ENCODE results near the gene HABP2. TPM values are rescaled to one million over a fixed set of nuclear protein-coding genes. Genes with fewer than 3 reads are reported as not detected.

The HABP2 gene
- total and polyA plus RNA-seq, 4 donors = 109 to 259 (median 197) TPM

DNA sequence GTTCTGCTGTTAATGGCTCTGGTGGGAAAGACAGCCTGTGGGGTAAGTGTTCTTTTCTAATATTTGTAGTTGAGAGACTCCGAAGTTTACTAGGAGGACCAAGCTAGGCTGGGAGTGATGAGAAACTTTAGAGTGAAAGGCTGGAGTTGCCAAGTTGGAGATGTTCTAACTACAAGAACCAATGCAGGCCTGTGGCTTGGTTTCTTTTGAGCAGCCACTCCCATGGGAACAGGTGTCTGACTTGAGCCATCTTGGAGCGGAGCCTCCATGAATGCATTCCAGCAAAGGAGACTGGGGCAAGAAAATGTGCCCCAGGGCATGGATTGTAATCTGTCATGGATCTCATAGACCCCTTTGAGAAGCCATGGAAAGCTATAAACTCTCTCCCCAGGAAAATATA is 296 bp downstream of the HABP2 start:
- Histone ChIP-seq H3K9ac (ENCODE audit: low read depth in 1 of 2, low read length in 2 of 2) (peak overlapping the region; percentile 91 to 92), H3K4me3 (ENCODE audit: low read depth in 1 of 3, low read length in 3 of 3) (peak overlapping the region; percentile 72 to 98 (median 88)), H3K36me3 (ENCODE audit: control insufficient read depth in 4 of 4, insufficient read depth in 3 of 4, low read depth in 1 of 4, low read length in 3 of 4) (no peaks in the 10 kb centered on the region), H3K27me3 (ENCODE audit: control insufficient read depth in 4 of 4, insufficient read depth in 4 of 4, low read length in 3 of 4) (no peaks in the 10 kb centered on the region), H3K9me3 (ENCODE audit: control insufficient read depth in 4 of 4, low read length in 3 of 4) (no peaks in the 10 kb centered on the region), H3K27ac (ENCODE audit: low read depth in 1 of 2, low read length in 2 of 2) (peak overlapping the region; percentile 85 to 88), H3K4me1 (ENCODE audit: control insufficient read depth in 4 of 4, insufficient read depth in 4 of 4, low read length in 3 of 4) (peaks cover 10 to 60% (median 34%) of the 10 kb centered on the region in 4 donors)
- TF ChIP-seq, protein P1, sequence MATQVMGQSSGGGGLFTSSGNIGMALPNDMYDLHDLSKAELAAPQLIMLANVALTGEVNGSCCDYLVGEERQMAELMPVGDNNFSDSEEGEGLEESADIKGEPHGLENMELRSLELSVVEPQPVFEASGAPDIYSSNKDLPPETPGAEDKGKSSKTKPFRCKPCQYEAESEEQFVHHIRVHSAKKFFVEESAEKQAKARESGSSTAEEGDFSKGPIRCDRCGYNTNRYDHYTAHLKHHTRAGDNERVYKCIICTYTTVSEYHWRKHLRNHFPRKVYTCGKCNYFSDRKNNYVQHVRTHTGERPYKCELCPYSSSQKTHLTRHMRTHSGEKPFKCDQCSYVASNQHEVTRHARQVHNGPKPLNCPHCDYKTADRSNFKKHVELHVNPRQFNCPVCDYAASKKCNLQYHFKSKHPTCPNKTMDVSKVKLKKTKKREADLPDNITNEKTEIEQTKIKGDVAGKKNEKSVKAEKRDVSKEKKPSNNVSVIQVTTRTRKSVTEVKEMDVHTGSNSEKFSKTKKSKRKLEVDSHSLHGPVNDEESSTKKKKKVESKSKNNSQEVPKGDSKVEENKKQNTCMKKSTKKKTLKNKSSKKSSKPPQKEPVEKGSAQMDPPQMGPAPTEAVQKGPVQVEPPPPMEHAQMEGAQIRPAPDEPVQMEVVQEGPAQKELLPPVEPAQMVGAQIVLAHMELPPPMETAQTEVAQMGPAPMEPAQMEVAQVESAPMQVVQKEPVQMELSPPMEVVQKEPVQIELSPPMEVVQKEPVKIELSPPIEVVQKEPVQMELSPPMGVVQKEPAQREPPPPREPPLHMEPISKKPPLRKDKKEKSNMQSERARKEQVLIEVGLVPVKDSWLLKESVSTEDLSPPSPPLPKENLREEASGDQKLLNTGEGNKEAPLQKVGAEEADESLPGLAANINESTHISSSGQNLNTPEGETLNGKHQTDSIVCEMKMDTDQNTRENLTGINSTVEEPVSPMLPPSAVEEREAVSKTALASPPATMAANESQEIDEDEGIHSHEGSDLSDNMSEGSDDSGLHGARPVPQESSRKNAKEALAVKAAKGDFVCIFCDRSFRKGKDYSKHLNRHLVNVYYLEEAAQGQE (IDR thresholded peaks at IDR 0.05) = peak; percentile 4
- TF ChIP-seq, protein P2, sequence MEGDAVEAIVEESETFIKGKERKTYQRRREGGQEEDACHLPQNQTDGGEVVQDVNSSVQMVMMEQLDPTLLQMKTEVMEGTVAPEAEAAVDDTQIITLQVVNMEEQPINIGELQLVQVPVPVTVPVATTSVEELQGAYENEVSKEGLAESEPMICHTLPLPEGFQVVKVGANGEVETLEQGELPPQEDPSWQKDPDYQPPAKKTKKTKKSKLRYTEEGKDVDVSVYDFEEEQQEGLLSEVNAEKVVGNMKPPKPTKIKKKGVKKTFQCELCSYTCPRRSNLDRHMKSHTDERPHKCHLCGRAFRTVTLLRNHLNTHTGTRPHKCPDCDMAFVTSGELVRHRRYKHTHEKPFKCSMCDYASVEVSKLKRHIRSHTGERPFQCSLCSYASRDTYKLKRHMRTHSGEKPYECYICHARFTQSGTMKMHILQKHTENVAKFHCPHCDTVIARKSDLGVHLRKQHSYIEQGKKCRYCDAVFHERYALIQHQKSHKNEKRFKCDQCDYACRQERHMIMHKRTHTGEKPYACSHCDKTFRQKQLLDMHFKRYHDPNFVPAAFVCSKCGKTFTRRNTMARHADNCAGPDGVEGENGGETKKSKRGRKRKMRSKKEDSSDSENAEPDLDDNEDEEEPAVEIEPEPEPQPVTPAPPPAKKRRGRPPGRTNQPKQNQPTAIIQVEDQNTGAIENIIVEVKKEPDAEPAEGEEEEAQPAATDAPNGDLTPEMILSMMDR (IDR thresholded peaks at IDR 0.05; ENCODE audit: low read depth, low read length, missing input control) = no peak
- 41% methylated on average over 2 of the region's 2 CpGs for WGBS
- no peak for DNase-seq (ENCODE audit: low spot score)

DNA sequence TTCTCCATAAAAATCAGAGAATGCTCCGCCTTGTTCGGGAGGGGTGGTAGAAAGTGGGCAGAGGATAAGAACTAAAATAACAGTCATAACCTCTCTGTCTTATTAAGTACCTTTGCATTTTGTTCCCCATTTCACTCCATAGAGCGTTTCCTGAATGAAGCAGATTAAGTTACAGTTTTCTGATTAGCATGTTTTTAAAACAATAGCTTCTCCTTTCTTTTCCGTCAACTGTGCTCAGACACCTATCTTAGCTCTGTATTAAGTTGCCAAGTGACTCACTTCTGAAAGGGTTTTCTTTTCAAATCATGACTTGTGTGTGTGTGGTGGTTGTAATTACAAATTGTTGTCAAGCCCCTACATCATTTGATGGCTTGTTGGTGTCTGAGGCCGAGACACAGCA is 1.4 kb downstream of the HABP2 start:
- 17% methylated on average over 5 of the region's 5 CpGs for WGBS
- Histone ChIP-seq H3K27me3 (ENCODE audit: control insufficient read depth in 4 of 4, insufficient read depth in 4 of 4, low read length in 3 of 4) (no peaks in the 10 kb centered on the region), H3K27ac (ENCODE audit: low read depth in 1 of 2, low read length in 2 of 2) (peak overlapping the region; percentile 85 to 88)

More for the DNA sequence above, 1.4 kb downstream of the HABP2 start:
- Histone ChIP-seq H3K4me3 (ENCODE audit: low read depth in 1 of 3, low read length in 3 of 3) (peak overlapping the region; percentile 72 to 98 (median 88)), H3K9ac (ENCODE audit: low read depth in 1 of 2, low read length in 2 of 2) (peak overlapping the region; percentile 91 to 92), H3K9me3 (ENCODE audit: control insufficient read depth in 4 of 4, low read length in 3 of 4) (no peaks in the 10 kb centered on the region), H3K36me3 (ENCODE audit: control insufficient read depth in 4 of 4, insufficient read depth in 3 of 4, low read depth in 1 of 4, low read length in 3 of 4) (no peaks in the 10 kb centered on the region), H3K4me1 (ENCODE audit: control insufficient read depth in 4 of 4, insufficient read depth in 4 of 4, low read length in 3 of 4) (peaks cover 11 to 65% (median 43%) of the 10 kb centered on the region in 4 donors)
- TF ChIP-seq RAD21 (IDR thresholded peaks at IDR 0.05) (no peak), HNF4A (conservative IDR thresholded peaks at IDR 0.05) (no peak), FOXA2 (IDR thresholded peaks at IDR 0.05) (no peak), RXRA (IDR thresholded peaks at IDR 0.05) (no peak), SP1 (IDR thresholded peaks at IDR 0.05) (peak; percentile 10), EGR1 (IDR thresholded peaks at IDR 0.05; ENCODE audit: low read depth in 2 of 2) (no peak), HNF4G (IDR thresholded peaks at IDR 0.05) (no peak), YY1 (IDR thresholded peaks at IDR 0.05) (no peak), NR2F2 (IDR thresholded peaks at IDR 0.05) (peak; percentile 66), GABPA (IDR thresholded peaks at IDR 0.05 in 1 of 2, conservative IDR thresholded peaks at IDR 0.05 in 1 of 2) (no peak), JUND (IDR thresholded peaks at IDR 0.05) (peak in 1 of 2 donors; percentile 29)
- TF ChIP-seq, protein P3, sequence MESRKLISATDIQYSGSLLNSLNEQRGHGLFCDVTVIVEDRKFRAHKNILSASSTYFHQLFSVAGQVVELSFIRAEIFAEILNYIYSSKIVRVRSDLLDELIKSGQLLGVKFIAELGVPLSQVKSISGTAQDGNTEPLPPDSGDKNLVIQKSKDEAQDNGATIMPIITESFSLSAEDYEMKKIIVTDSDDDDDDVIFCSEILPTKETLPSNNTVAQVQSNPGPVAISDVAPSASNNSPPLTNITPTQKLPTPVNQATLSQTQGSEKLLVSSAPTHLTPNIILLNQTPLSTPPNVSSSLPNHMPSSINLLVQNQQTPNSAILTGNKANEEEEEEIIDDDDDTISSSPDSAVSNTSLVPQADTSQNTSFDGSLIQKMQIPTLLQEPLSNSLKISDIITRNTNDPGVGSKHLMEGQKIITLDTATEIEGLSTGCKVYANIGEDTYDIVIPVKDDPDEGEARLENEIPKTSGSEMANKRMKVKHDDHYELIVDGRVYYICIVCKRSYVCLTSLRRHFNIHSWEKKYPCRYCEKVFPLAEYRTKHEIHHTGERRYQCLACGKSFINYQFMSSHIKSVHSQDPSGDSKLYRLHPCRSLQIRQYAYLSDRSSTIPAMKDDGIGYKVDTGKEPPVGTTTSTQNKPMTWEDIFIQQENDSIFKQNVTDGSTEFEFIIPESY (IDR thresholded peaks at IDR 0.05) = no peak
- TF ChIP-seq, protein P4, sequence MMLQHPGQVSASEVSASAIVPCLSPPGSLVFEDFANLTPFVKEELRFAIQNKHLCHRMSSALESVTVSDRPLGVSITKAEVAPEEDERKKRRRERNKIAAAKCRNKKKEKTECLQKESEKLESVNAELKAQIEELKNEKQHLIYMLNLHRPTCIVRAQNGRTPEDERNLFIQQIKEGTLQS (IDR thresholded peaks at IDR 0.05) = no peak
- TF ChIP-seq, protein P5, sequence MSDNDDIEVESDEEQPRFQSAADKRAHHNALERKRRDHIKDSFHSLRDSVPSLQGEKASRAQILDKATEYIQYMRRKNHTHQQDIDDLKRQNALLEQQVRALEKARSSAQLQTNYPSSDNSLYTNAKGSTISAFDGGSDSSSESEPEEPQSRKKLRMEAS (IDR thresholded peaks at IDR 0.05) = no peak
- TF ChIP-seq, protein P2 (IDR thresholded peaks at IDR 0.05; ENCODE audit: low read depth, low read length, missing input control) = no peak
- no peak for DNase-seq (ENCODE audit: low spot score)
